Measurements from ENCODE around the gene ARL2. TPM values are rescaled to one million over a fixed set of nuclear protein-coding genes. Genes with fewer than 3 reads are reported as not detected.
A peak's percentile ranks its signal among the peaks of the same experiment; 100 is the strongest.

ARL2 gene
- total RNA-seq, 2 experiments from 2014 or later: 10.5 to 11.1 TPM

DNA sequence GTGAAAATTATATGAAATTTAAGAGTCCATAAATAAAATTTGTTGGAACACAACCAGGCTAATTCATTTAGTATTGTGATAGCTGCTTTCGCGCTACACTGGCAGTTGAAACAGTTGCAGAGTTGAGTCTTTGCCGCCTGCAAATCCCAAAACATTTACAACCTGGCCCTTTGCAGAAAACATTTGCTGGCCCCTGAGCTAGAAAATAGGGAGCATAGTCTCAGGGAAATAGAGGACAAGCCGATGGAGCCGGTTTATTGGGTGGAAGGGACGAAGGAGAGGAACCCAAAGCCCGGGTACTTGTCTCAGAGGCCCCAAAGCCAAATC is 26.5 kb downstream of the ARL2 start:
- DNase-seq (no peak), ATAC-seq (ENCODE audit: poor library complexity) (no peak)
- no peaks in the 10 kb centered on the region for H3K27me3 ChIP-seq (ENCODE audit: control insufficient read depth in 1 of 2, insufficient read depth in 2 of 2, low read length in 2 of 2)
- ChIA-PET POLR2A (interaction anchor here (0.9 to 2.3 kb wide), 12 partner anchors 14 to 262 kb away, joined by 3 to 18 read pairs (median 8); partner anchors contain the start of genes ARL2, ATG2A, FAU and MRPL49), CTCF (interaction anchor here (0.9 to 2.6 kb wide), 4 partner anchors 14 to 77 kb away, joined by 4 to 20 read pairs (median 5); partner anchors contain the start of genes ARL2, SNX15, TM7SF2 and ZNHIT2)
- H3K4me1 ChIP-seq (ENCODE audit: insufficient read depth, low read length): peaks cover 26% of the 10 kb centered on the region
- Mint-ChIP-seq H3K27me3 (no peaks in the 10 kb centered on the region), H3K36me3 (ENCODE audit: low read depth) (peaks cover 30% of the 10 kb centered on the region), H3K27ac (peak overlapping the region; percentile 93), H3K9me3 (no peaks in the 10 kb centered on the region), H3K4me3 (peak overlapping the region; percentile 98), H3K4me1 (ENCODE audit: low read depth) (peaks cover 20% of the 10 kb centered on the region)
- intact Hi-C loops (cut with DNase I, micrococcal nuclease): loop anchor here (1.0 to 2.0 kb wide), 3 partner anchors 13 to 44 kb away; partner anchors contain the start of genes ARL2 (in 1 of the 2), CDCA5 (in 1 of the 2), SNX15 (in 1 of the 2) and ZFPL1 (in 1 of the 2)
- H3K9me3 ChIP-seq (ENCODE audit: control insufficient read depth in 1 of 2, insufficient read depth in 1 of 2, low read length in 2 of 2): no peaks in the 10 kb centered on the region
- TF ChIP-seq, protein P1, sequence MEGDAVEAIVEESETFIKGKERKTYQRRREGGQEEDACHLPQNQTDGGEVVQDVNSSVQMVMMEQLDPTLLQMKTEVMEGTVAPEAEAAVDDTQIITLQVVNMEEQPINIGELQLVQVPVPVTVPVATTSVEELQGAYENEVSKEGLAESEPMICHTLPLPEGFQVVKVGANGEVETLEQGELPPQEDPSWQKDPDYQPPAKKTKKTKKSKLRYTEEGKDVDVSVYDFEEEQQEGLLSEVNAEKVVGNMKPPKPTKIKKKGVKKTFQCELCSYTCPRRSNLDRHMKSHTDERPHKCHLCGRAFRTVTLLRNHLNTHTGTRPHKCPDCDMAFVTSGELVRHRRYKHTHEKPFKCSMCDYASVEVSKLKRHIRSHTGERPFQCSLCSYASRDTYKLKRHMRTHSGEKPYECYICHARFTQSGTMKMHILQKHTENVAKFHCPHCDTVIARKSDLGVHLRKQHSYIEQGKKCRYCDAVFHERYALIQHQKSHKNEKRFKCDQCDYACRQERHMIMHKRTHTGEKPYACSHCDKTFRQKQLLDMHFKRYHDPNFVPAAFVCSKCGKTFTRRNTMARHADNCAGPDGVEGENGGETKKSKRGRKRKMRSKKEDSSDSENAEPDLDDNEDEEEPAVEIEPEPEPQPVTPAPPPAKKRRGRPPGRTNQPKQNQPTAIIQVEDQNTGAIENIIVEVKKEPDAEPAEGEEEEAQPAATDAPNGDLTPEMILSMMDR (IDR thresholded peaks at IDR 0.05): no peak
- peak overlapping the region; percentile 82 for H3K4me3 ChIP-seq (ENCODE audit: low read length)
- peaks cover 21% of the 10 kb centered on the region for H3K36me3 ChIP-seq (ENCODE audit: insufficient read depth, low read length)
- H3K27ac ChIP-seq (ENCODE audit: low read depth in 1 of 2, low read length in 2 of 2): peak overlapping the region; percentile 56 to 84

DNA sequence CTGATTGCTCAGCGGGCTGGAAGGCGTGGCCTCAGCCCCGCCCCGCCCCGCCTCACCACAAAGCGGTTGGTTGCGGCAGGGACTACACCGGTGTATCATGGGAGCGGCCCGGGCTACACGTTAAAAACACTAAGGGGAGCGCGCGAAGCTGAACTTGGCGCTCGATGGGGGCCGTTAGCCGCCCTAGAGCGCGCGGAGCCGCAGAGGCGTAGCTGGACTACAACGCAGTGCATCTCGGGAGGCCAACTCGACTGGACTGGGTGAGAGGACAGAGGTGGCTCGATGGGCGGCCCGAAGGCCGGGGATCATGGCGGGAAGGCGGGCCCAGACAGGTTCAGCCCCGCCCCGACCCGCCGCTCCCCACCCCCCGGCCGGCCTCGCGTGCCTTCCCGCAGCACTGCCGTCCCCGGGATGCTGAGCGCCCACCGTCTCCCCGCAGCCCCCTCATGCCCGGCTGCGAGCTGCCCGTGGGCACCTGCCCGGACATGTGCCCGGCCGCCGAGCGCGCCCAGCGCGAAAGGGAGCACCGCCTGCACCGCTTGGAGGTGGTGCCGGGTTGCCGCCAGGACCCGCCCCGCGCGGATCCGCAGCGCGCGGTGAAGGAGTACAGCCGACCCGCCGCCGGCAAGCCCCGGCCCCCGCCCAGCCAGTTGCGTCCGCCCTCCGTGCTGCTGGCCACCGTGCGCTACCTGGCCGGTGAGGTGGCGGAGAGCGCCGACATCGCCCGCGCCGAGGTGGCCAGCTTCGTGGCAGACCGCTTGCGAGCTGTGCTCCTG is 27.1 kb downstream of the ARL2 start, which contains the start of gene SAC3D1:
SAC3D1 (plus strand) TSS at position 364 of the 776 bp plus-strand sequence; CDS start at position 447, 83 bp downstream.
- DNase-seq: peak; percentile 70 to 95 (median 80)
- H3K36me3 ChIP-seq (ENCODE audit: insufficient read depth, low read length): peaks cover 16% of the 10 kb centered on the region
- peak; percentile 87 for ATAC-seq (ENCODE audit: poor library complexity)
- no peaks in the 10 kb centered on the region for H3K9me3 Mint-ChIP-seq
- peak within 1 kb of the TSS; percentile 82 for H3K4me3 ChIP-seq (ENCODE audit: low read length)
- H3K27ac ChIP-seq (ENCODE audit: low read depth in 1 of 2, low read length in 2 of 2): peak within 1 kb of the TSS; percentile 56 to 84
- peaks cover 32% of the 10 kb centered on the region for H3K4me1 ChIP-seq (ENCODE audit: insufficient read depth, low read length)
- H3K9me3 ChIP-seq (ENCODE audit: control insufficient read depth in 1 of 2, insufficient read depth in 1 of 2, low read length in 2 of 2): no peaks in the 10 kb centered on the region
- peaks cover 24% of the 10 kb centered on the region for H3K36me3 Mint-ChIP-seq (ENCODE audit: low read depth)
- TF ChIP-seq, protein P1 (IDR thresholded peaks at IDR 0.05): no peak
- no peaks in the 10 kb centered on the region for H3K27me3 ChIP-seq (ENCODE audit: control insufficient read depth in 1 of 2, insufficient read depth in 2 of 2, low read length in 2 of 2)
- H3K4me3 Mint-ChIP-seq: peak within 1 kb of the TSS; percentile 98
- peak within 1 kb of the TSS; percentile 93 for H3K27ac Mint-ChIP-seq
- H3K27me3 Mint-ChIP-seq: no peaks in the 10 kb centered on the region
- ChIA-PET CTCF (interaction anchor here (0.8 to 2.6 kb wide), 5 partner anchors 12 to 76 kb away, joined by 3 to 20 read pairs (median 4); partner anchors contain the start of genes ARL2, SNX15, TM7SF2 and ZNHIT2), POLR2A (interaction anchor here (0.6 to 2.3 kb wide), 15 partner anchors 9 to 262 kb away, joined by 3 to 18 read pairs (median 6); partner anchors contain the start of genes ARL2, ATG2A, CDCA5 and FAU)
- intact Hi-C loops (cut with DNase I, micrococcal nuclease): loop anchor here (1.0 to 2.0 kb wide), 3 partner anchors 14 to 44 kb away; partner anchors contain the start of genes SNX15 (in 2 of the 2), ARL2 (in 1 of the 2), CDCA5 (in 1 of the 2) and ZFPL1 (in 1 of the 2)
- peaks cover 20% of the 10 kb centered on the region for H3K4me1 Mint-ChIP-seq (ENCODE audit: low read depth)

GRCh38 chr11:65042891-65043290 is 28.9 kb downstream of the ARL2 start:
- POLR2A ChIA-PET: interaction anchor here (1.1 to 1.4 kb wide), 2 partner anchors 15 to 79 kb away, joined by 3 read pairs; partner anchors contain the start of genes FAU and MRPL49
- ATAC-seq (ENCODE audit: poor library complexity): no peak

More at GRCh38 chr11:65042891-65043290, 28.9 kb downstream of the ARL2 start:
- H3K9me3 Mint-ChIP-seq: no peaks in the 10 kb centered on the region
- Histone ChIP-seq H3K36me3 (ENCODE audit: insufficient read depth, low read length) (peaks cover 15% of the 10 kb centered on the region), H3K4me1 (ENCODE audit: insufficient read depth, low read length) (peaks cover 43% of the 10 kb centered on the region), H3K4me3 (ENCODE audit: low read length) (no peak overlapping the region), H3K9me3 (ENCODE audit: control insufficient read depth in 1 of 2, insufficient read depth in 1 of 2, low read length in 2 of 2) (no peaks in the 10 kb centered on the region), H3K27ac (ENCODE audit: low read depth in 1 of 2, low read length in 2 of 2) (no peak overlapping the region), H3K27me3 (ENCODE audit: control insufficient read depth in 1 of 2, insufficient read depth in 2 of 2, low read length in 2 of 2) (no peaks in the 10 kb centered on the region)
- TF ChIP-seq, protein P1 (IDR thresholded peaks at IDR 0.05): no peak
- H3K27ac Mint-ChIP-seq: no peak overlapping the region
- DNase-seq: no peak
- peak overlapping the region; percentile 89 for H3K4me3 Mint-ChIP-seq
- H3K36me3 Mint-ChIP-seq (ENCODE audit: low read depth): peaks cover 24% of the 10 kb centered on the region
- intact Hi-C loops (cut with DNase I, micrococcal nuclease): no loop called here
- no peaks in the 10 kb centered on the region for H3K27me3 Mint-ChIP-seq
- peaks cover 36% of the 10 kb centered on the region for H3K4me1 Mint-ChIP-seq (ENCODE audit: low read depth)
- CTCF ChIA-PET: no interaction called here

All from CD4-positive, alpha-beta T cell (primary cell).